Measurements from ENCODE around the gene NHEJ1. TPM values are rescaled to one million over a fixed set of nuclear protein-coding genes. Genes with fewer than 3 reads are reported as not detected.

Gene NHEJ1
- total and polyA plus RNA-seq, 9 of the 15 experiments (the other 6 are each of a cell fraction or from before 2014, with no cell fraction given), result 9.0 to 23.7 (median 13.9) TPM

DNA sequence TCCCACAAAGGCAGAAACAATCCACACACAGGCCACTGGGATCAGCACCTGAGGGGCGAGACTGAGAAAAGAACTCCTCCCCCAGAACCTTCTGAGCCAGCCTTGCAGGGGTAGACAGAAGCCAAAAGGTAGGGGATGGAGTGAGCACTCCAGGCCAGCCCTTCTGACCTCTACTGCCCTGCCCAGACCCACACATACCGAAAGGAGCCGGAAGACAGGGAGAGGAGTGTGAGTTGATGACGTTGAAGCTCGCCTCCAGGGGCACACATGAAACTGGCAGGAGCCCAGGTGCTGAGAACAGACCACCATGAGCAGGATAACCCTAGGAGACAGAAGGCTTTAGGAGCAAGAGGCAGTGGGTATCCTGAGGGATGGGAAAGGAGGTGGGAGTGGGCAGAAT, 7.4 kb upstream of the NHEJ1 start:
- no peak for DNase-seq (ENCODE audit: extremely low read depth in 1 of 4, low spot score in 3 of 4)
- CTCF ChIA-PET (ENCODE audit: low intra/inter-chr PET ratio), result no interaction called here

More for the DNA sequence above, 7.4 kb upstream of the NHEJ1 start:
- peaks cover 3 to 4% of the 10 kb centered on the region in 2 experiments; a peak in 3 of 5 replicates for H3K4me1 ChIP-seq (replicated peaks in 1 of 2; ENCODE audit: control insufficient read depth in 2 of 2, insufficient read depth in 2 of 2, low read length in 2 of 2)
- no peaks in the 10 kb centered on the region for H4K20me1 ChIP-seq (replicated peaks; ENCODE audit: control insufficient read depth, insufficient read depth, low read length)
- no peak overlapping the region for H3K9ac ChIP-seq (ENCODE audit: insufficient read depth in 1 of 2, low read depth in 2 of 2, low read length in 2 of 2)
- intact Hi-C loops (cut with micrococcal nuclease), result no loop called here
- FAIRE-seq (no peak), ATAC-seq (no peak)
- no peaks in the 10 kb centered on the region for H3K79me2 ChIP-seq (ENCODE audit: control insufficient read depth, insufficient read depth, low read length)
- TF ChIP-seq GATA2 (CRISPR knock-in tag; IDR thresholded peaks at IDR 0.05), result no peak
- no peak for TF ChIP-seq TRIM28 (IDR thresholded peaks at IDR 0.05)
- no peak for TF ChIP-seq CREB5 (CRISPR knock-in tag; IDR thresholded peaks at IDR 0.05)
- no peak for TF ChIP-seq ZNF274 (IDR thresholded peaks at IDR 0.05; ENCODE audit: borderline replicate concordance, low read depth, low read length)
- POLR2A ChIA-PET, result no interaction called here
- peaks cover 12% of the 10 kb centered on the region; the same call in 2 of the 3 replicates for H3K36me3 ChIP-seq (ENCODE audit: control insufficient read depth, insufficient read depth, low read length)
- no peaks in the 10 kb centered on the region for H3K9me1 ChIP-seq (ENCODE audit: control insufficient read depth, insufficient read depth, low read length)
- no peak overlapping the region for H3K4me3 ChIP-seq
- WGBS (ENCODE audit: insufficient coverage, low coverage, missing lambda C conversion rate), result 26% methylated on average over 5 of the region's 5 CpGs
- no peak overlapping the region for H3K27ac ChIP-seq (ENCODE audit: extremely low read depth, low read depth, low read length)
- BruUV-seq (replicated peaks), result no TSS peak
- H3K4me2 ChIP-seq (ENCODE audit: insufficient read depth, low read length), result no peak overlapping the region
- no peaks in the 10 kb centered on the region for H3K9me3 ChIP-seq (replicated peaks; ENCODE audit: control insufficient read depth, insufficient read depth, low read depth, low read length)
- in situ Hi-C loops (cut with MboI), result no loop called here
- no peaks in the 10 kb centered on the region for H3K27me3 ChIP-seq (ENCODE audit: control insufficient read depth in 2 of 2, insufficient read depth in 2 of 2, low read length in 2 of 2)
- no peak overlapping the region for H2AFZ ChIP-seq (ENCODE audit: low read depth, low read length)

All from K562 (cell line).